ENCODE data around the gene NAA40.

GRCh38 chr11:63970902-63971301 lies 32.1 kb downstream of the NAA40 start:
- TF ChIP-seq CTCF (conservative IDR thresholded peaks at IDR 0.05; ENCODE audit: low read depth in 2 of 2) (no peak), POLR2AphosphoS5 (IDR thresholded peaks at IDR 0.05; ENCODE audit: low read depth) (no peak), CREB1 (CRISPR knock-in tag; IDR thresholded peaks at IDR 0.05; ENCODE audit: low read depth) (no peak), STAT1 (IDR thresholded peaks at IDR 0.05; ENCODE audit: unreplicated experiment) (no peak), EZH2 (IDR thresholded peaks at IDR 0.05; ENCODE audit: low read depth, unreplicated experiment) (no peak), JUNB (IDR thresholded peaks at IDR 0.05; ENCODE audit: unreplicated experiment) (no peak), NANOG (IDR thresholded peaks at IDR 0.05; ENCODE audit: borderline replicate concordance) (no peak), REST (IDR thresholded peaks at IDR 0.05; ENCODE audit: unreplicated experiment) (no peak)

Data from GM23338 (cell line).